Measurements from ENCODE around the gene CD3G.

- no peak for TF ChIP-seq EZH2 (IDR thresholded peaks at IDR 0.05; ENCODE audit: insufficient read depth, poor library complexity, severe bottlenecking)
- TF ChIP-seq EZH2phosphoT487 (IDR thresholded peaks at IDR 0.05; ENCODE audit: insufficient read depth, low read depth): no peak
These were observed 36.4 kb downstream of the CD3G start for GRCh38 chr11:118380571-118380970.

All from GM23248 (cell line).